Measurements from ENCODE around the gene RORC.
"Not testable (repeated sequence)": the region's sequence is repeated elsewhere in the genome, so short reads cannot be mapped to it uniquely, and the experiment has no call there.

RORC gene

GRCh38 chr1:151805066-151805820, 26.4 kb downstream of the RORC start, which contains the start of gene LINGO4:
Gene LINGO4, minus strand, starts transcription at chr1:151805419. Its CDS starts 2,715 bp downstream, at chr1:151802704.
- no peak for DNase-seq (ENCODE audit: low spot score)

DNA sequence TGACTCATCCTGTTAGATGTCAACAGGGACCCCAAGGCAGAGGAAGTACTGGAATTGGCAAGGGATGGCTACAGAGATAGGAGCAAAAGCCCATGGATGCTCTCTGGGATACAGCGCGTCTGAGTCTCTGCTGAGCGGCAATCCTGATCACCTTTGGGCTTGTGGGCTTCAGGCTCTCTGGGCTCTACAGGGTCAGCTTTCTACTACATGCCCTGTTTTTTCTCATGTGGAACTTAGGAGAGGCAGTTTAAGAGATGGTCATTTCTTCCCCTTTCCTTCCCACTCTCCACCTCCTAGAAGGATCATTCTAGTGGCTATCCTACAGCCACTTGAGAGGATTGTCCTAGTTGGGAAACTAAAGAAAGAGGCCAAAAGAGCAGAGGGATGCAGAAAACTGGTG, 27.7 kb downstream of the RORC start:
- DNase-seq (ENCODE audit: low spot score), result no peak

- no peak for DNase-seq (ENCODE audit: low spot score)
Measured at GRCh38 chr1:151803164-151803563, 28.4 kb downstream of the RORC start.

DNA sequence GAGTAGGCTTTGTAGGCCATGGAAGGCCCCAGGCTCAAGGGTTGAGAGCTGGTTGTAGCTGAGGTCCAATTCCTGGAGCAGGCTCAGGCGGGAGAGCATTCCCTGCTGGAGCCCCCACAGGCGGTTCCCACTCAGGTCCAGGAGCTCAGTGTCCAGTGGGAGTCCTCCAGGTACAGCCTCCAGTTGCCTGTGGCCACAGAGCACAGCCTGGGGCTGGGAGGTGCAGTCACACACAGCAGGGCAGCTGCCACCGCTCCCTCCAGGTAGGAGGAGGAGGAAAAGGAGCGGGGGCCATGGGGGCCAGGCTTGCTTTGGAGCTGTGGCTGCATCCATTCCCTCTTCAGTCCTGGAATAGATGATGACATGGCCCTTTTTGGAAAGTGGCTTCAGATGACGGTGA, 29.2 kb downstream of the RORC start:
- no peak for DNase-seq (ENCODE audit: low spot score)

DNA sequence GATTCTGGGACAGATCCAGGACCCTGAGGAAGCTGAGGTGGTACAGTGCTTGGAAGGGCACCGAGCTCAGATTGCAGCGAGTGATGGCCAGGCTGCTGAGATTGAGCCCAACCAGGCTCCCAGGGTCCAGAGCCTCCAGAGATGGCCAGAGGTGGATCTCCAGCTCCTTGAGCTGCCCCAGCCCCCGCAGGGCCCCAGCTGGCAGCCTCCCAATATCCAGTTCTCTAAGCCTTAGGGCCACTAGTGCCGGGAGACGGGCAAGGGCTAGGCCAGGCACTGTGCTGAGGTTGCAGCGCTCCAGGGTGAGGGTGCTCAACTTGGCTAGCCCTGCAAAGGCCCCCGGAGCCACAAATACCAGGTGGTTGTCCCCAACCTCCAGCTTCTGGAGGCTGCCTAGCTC, 29.8 kb downstream of the RORC start:
- no peak for DNase-seq (ENCODE audit: low spot score)

DNA sequence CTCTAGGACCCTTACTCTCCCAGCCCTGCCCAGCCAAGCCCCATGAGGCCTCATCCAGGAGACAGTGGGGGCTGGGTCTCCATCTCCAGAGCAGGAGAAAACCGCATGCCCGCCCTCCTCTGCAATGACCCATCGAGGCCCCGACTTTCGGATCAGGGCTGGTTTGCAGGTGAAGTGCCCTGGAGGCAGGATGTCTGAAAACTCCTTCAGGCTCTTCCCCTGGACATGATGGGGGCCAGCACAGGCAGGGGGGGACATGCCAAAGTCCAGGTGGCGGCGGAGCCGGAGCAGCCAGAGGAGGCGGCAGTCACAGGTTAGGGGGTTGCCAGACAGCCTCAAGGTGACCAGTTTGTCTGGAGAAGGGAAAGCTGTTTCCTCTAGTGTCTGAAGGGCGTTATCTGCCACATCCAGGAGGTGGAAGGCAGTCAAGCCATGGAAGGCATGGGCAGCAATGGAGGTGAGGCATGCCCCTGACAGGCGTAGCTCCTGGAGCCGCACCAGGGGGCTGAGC, 30.2 kb downstream of the RORC start:
- DNase-seq (ENCODE audit: low spot score), result no peak

DNA sequence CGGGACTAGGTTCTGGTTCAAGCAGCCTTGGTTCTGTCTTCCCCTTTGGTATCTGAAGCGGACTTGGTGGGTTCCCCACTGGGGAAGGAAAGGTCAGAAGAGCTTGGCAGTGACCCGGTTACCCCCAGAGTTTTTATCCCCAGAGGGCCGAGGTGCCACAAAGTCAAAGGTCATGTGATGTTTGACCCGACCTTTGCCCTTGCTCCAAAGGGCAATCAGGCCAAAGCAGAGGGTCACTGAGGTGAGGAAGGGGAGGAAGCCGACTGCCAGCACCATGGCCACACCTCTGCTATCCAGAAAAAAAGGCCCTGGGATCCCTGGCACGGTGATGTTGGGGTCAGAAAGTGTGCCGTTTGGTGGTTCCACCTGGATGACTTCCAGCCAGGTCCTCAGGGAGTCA, 30.8 kb downstream of the RORC start:
- no peak for DNase-seq (ENCODE audit: low spot score)

DNA sequence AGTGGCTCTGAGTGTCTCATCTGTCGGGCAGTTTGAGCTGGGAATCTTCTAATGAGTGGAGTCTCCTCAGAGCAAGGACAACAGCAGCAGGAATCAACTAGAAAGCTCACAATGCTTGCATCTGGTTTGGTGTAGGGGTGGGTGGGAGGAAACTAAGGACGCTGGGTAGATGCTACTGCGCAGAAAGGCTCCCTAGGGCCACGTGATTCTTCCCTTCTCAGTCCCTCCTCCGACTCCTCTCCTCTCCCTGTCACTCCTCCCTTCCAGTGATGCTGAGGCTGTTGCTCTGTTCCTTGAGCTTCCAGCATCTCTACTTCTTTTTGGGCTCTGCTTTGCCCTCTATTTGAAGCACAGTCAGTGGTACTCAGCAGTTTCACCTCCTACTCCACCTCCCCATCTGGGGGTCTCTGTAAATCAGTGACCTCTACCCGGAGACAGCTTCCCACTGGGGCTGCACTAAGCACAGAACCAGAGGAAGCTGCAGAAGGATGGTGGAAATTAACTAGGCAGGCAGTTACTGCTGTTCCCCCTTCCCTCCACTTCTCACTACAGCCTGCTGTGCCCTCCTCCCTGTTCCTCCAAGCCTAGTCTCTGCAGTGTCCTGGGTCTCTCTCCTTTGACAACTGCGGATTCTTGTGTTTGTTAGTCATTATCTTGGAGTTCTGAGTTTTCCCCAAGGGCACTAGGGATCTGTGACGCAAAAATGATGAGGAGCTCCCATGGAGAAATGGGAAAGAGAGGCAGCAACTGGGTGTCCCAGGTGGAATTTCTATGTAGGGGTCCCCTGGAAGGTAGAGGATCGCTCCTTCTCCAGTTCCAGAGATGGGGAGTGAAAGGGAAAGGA, 32.2 kb downstream of the RORC start:
- DNase-seq (ENCODE audit: low spot score), result no peak

DNA sequence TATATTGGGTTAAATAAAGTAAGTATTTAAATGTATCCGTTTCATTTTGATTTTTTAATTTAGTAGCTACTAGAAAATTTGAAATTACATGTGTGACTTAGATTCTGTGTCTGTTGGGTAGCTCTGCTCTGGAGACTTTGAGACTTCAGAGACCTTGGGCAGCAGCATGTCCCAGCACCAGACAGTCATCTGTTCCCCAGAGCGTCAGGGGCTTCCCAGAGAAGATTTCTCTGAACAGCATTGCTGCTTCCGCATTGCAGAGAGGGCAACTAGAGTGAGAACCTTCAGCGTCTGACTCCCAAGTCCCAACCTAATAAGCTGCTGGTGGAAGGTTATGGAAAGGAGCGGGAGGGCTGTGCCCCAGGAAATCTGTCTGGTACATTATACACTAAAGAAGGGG, 33.0 kb downstream of the RORC start:
- DNase-seq (ENCODE audit: low spot score), result no peak

DNA sequence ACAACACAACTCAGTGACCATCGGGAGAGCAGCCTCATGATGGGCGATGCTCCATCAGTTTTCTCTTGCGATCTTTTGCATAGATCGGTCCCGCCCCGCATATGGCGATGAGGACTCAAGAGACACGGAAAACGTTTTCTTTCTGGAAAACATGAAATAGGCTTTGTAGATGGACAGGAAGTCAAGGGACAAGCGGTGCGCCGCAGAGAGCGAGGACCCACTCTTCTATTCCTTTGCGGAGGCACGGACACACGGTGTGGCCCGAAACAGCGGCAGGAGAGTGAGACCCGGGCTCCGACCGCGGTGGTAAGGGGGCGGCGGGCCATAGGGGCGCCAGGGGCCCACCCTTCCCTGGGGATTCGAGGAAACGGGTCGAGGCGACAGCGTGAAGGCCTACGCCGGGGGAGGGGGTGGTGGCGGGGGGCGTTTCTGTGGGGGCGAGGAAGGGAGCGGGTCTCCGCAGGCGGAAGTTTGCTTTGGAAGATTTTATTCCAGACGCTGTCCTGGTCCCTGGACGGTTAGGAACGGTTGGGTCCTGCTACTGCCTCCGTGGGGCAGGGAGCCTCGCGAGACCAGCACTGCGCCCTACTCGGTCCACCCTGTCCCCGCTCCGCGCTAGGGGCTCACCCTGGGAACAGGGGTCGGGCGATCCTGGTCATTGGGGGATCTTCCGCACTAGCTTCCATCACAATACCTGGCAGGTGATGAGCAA, 40.5 kb downstream of the RORC start:
- no peak for DNase-seq (ENCODE audit: low spot score)

DNA sequence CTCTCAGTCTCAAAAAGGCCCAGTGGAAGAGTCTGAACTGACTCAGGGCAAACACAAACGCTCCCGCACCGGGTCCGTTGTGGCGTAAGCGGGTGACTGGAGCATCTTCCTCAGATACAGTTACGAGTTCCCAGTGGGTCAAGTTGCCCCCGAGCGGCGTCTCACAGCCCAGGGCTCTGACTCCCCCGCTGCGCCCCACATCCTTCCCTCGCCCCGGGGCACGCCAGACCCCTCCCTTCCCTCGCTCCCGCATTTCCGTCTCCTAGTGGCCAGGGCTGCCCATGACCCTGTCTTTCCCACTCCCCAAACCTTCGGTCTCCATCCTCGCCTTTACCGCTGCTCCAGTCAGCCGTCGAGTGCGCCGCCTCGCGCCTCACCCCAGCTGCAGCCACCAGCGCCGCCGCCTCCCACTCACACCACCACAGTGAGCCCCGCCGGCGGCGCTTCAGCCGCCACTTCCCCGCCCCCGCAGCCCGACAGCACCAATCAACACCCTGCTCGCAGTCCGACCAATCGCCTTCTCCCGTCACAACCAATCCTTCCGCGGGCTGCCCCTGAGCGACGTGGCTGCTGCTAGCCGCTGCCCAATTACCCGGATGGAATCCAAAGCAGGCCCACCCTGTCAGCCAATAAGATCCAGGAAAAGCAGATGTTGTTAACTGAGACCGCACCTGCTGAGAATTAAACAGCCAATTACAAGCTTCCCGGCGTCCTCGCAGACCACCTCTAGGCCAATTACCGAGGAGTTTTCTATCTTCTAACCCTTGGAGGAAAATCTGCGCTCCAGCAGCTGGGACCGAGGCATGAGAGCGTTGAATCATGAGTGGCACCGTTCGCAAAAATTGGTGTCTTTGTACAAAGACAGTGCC, 41.3 kb downstream of the RORC start, which contains the start of gene TDRKH:
TSS of gene TDRKH (minus strand) at position 430 of the 869 bp plus-strand sequence. CDS start 7,478 bp downstream, outside the sequence.
- DNase-seq (ENCODE audit: low spot score), result peak; percentile 96

DNA sequence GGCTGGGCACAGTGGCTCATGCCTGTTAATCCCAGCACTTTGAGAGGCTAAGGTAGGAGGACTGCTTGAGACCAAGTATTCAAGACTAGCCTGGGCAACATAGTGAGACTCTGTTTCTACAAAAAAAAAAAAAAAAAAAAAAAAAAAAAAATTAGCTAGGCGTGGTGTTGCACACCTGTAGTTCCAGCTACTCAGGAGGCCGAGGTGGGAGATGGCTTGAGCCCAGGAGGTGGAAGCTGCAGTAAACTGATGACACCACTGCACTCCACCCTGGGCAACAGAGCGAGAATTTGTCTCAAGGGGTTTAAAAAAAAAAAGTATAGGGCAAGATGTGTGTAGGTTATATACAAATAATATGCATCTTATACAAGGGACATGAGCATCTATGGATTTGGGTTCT, 43.9 kb downstream of the RORC start:
- no peak for DNase-seq (ENCODE audit: low spot score)

- no peak for DNase-seq (ENCODE audit: low spot score)
Measured at GRCh38 chr1:151783796-151784195, 47.8 kb downstream of the RORC start.

GRCh38 chr1:151782741-151783140, 48.9 kb downstream of the RORC start:
- DNase-seq (ENCODE audit: low spot score), result no peak

- DNase-seq (ENCODE audit: low spot score), result not testable (repeated sequence)
Measured at GRCh38 chr1:151782026-151782425, 49.6 kb downstream of the RORC start.

- not testable (repeated sequence) for DNase-seq (ENCODE audit: low spot score)
Measured at GRCh38 chr1:151780736-151781135, 50.9 kb downstream of the RORC start.

DNA sequence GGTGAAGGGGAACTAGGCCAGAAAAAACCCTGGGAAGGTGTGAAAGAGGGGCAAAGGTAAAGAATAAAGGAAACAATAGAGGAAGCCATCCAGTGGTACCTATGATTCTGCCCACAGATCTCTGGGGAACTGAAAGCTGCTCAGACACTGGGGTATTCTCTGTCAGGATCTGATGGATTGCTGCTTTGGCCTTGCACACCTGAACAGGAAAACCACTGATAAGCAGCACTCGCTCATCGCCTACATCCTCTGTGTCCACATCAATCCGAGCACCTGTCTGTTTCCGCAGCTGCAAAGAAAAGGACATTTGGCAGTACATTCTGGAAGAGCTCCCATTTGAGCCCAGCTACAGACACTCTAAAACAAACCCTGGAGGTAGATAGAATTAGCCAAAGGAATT, 51.8 kb downstream of the RORC start:
- DNase-seq (ENCODE audit: low spot score), result no peak

- no peak for DNase-seq (ENCODE audit: low spot score)
Measured at GRCh38 chr1:151777317-151777716, 54.3 kb downstream of the RORC start.

DNA sequence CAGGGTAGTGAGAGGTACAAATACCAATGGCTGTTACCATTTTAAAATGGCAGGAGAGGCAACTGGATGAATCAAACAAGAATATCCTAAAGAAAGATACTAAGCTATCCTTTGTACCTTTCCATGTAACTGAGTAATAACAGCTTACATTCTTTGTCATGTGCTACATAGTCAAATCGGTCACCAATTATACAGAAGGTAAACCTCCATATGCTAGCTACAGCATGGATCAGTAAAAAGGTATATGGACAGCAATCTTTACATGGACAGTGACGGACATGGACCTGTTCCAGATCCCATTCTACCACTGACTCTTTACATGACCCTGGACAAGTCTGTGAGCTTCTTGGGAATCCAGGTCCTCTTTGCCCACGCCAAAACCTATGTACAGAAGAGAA, 54.9 kb downstream of the RORC start:
- DNase-seq (ENCODE audit: low spot score), result no peak

DNA sequence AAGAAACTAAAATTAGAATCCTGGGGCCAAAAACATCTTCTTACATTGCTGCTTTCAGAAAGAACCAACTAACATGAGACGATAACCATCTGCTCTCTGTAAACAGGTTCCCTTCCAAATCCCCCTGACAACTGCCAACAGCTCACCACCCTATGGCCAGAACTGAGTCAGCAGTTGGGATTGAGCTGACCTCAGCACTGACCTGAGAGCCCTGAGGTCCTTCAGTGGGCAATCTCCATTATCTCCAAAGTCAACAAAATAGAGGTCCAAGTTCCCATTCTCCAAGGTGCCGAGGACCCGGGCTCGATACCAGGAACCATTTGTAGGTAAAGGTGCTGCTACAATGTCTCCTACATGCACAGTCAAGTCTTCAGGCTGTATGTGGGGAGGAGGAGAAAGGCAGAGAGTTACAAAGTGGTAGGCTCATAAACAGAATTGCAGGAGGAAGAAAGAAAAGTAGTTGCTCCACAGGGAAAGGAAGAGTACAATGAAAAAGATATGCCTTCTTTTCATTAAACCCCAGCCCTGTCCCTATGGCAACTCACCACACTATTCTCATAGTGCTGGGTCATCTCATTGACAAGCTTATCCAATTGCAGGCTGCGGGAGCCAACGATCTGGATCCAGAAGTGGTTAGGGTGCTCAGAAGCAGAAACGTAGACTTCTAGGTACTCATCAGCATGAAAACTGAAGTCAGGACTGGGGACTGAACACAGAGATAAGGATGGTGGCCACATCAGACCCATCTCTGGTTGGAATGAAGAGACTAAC, 55.5 kb downstream of the RORC start:
- no peak for DNase-seq (ENCODE audit: low spot score)
